Measurements from ENCODE around the gene NEMP2.

Gene NEMP2

GRCh38 chr2:190507135-190507534 is 27.4 kb downstream of the NEMP2 start:
- no peaks in the 10 kb centered on the region for H3K27me3 ChIP-seq
- peaks cover 0 to 50% (median 9%) of the 10 kb centered on the region in 3 donors for H3K36me3 ChIP-seq
- no peaks in the 10 kb centered on the region for H3K4me1 ChIP-seq
- H3K4me3 ChIP-seq: no peak overlapping the region
- TF ChIP-seq CTCF (IDR thresholded peaks at IDR 0.05): no peak
- no peak for DNase-seq
- intact Hi-C loops (cut with DNase I; ENCODE audit: low total_unique reads): no loop called here
- H3K9me3 ChIP-seq: no peaks in the 10 kb centered on the region
- H3K27ac ChIP-seq: no peak overlapping the region

GRCh38 chr2:190506666-190507065 is 27.9 kb downstream of the NEMP2 start:
- Histone ChIP-seq H3K27ac (no peak overlapping the region), H3K36me3 (peaks cover 0 to 50% (median 9%) of the 10 kb centered on the region in 3 donors), H3K27me3 (no peaks in the 10 kb centered on the region), H3K9me3 (no peaks in the 10 kb centered on the region), H3K4me3 (no peak overlapping the region), H3K4me1 (no peaks in the 10 kb centered on the region)
- DNase-seq: no peak
- no peak for TF ChIP-seq CTCF (IDR thresholded peaks at IDR 0.05)
- intact Hi-C loops (cut with DNase I; ENCODE audit: low total_unique reads): no loop called here

GRCh38 chr2:190505696-190506095 is 28.8 kb downstream of the NEMP2 start:
- no peak for TF ChIP-seq CTCF (IDR thresholded peaks at IDR 0.05)
- H3K4me1 ChIP-seq: no peaks in the 10 kb centered on the region
- no peaks in the 10 kb centered on the region for H3K27me3 ChIP-seq
- no peak overlapping the region for H3K27ac ChIP-seq
- DNase-seq: no peak
- H3K36me3 ChIP-seq: peaks cover 0 to 57% (median 9%) of the 10 kb centered on the region in 3 donors
- intact Hi-C loops (cut with DNase I; ENCODE audit: low total_unique reads): no loop called here
- H3K9me3 ChIP-seq: no peaks in the 10 kb centered on the region
- H3K4me3 ChIP-seq: no peak overlapping the region

GRCh38 chr2:190504912-190505311 is 29.6 kb downstream of the NEMP2 start:
- intact Hi-C loops (cut with DNase I; ENCODE audit: low total_unique reads): no loop called here
- TF ChIP-seq CTCF (IDR thresholded peaks at IDR 0.05): no peak
- Histone ChIP-seq H3K4me3 (no peak overlapping the region), H3K9me3 (no peaks in the 10 kb centered on the region), H3K4me1 (no peaks in the 10 kb centered on the region), H3K27me3 (no peaks in the 10 kb centered on the region), H3K36me3 (peaks cover 0 to 56% (median 14%) of the 10 kb centered on the region in 3 donors), H3K27ac (no peak overlapping the region)
- DNase-seq: no peak

GRCh38 chr2:190503088-190503487 is 31.4 kb downstream of the NEMP2 start:
- DNase-seq: no peak
- Histone ChIP-seq H3K4me1 (no peaks in the 10 kb centered on the region), H3K27me3 (no peaks in the 10 kb centered on the region), H3K36me3 (peaks cover 0 to 50% (median 19%) of the 10 kb centered on the region in 3 donors), H3K4me3 (no peak overlapping the region), H3K27ac (no peak overlapping the region), H3K9me3 (no peaks in the 10 kb centered on the region)
- intact Hi-C loops (cut with DNase I; ENCODE audit: low total_unique reads): no loop called here
- TF ChIP-seq CTCF (IDR thresholded peaks at IDR 0.05): no peak
